Measurements from ENCODE around the gene NALCN. TPM values are rescaled to one million over a fixed set of nuclear protein-coding genes. Genes with fewer than 3 reads are reported as not detected.

NALCN gene
- total RNA-seq, 2 donors from 2014 or later, result 3.2 TPM; not detected in 1

DNA sequence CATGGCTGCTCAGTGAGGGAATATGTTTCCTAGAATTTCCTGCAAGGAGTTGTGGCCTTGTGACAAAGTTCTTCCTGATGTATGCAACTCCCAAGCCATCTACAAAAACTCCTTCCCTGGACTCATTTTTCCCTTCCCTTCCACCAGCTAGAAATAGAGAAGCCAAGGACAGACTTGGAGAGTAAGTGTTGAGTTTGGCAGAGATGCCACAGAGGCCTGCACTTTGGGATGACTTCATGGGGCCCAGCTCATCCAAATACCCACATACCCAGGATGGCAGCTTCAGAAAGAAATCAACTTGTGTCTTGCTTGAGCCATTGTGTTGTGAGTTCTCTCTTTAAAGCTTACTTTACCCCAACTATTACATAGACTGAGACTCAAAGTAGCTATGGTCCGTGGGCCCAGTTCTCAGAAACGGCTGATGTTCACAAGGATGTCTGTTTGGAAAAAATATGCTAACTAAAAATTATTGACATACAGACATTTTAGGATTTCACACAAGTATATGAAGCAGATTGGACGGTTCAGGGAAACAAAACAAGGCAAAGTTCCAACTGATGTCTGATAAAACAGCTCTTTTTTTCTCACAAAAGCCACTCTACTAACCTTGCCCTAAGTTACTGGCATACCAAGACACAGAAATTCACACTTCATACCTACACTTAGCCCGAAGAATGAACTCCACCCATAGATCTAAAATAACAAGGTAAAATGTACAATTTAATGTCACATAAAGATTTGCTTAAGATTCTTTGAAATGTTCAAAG lies 107.9 kb downstream of the NALCN start:
- Histone ChIP-seq H3K27ac (no peak overlapping the region), H3K9me3 (no peaks in the 10 kb centered on the region), H3K4me1 (replicated peaks) (no peaks in the 10 kb centered on the region), H3K27me3 (replicated peaks; ENCODE audit: insufficient read depth) (no peaks in the 10 kb centered on the region), H3K4me3 (no peak overlapping the region), H3K36me3 (no peaks in the 10 kb centered on the region)
- no peak for TF ChIP-seq POLR2AphosphoS5 (IDR thresholded peaks at IDR 0.05)
- TF ChIP-seq POLR2A (IDR thresholded peaks at IDR 0.05), result no peak
- intact Hi-C loops (cut with DNase I), result no loop called here
- DNase-seq (ENCODE audit: low spot score), result no peak
- WGBS, result 69% methylated on average over 4 of the region's 4 CpGs

DNA sequence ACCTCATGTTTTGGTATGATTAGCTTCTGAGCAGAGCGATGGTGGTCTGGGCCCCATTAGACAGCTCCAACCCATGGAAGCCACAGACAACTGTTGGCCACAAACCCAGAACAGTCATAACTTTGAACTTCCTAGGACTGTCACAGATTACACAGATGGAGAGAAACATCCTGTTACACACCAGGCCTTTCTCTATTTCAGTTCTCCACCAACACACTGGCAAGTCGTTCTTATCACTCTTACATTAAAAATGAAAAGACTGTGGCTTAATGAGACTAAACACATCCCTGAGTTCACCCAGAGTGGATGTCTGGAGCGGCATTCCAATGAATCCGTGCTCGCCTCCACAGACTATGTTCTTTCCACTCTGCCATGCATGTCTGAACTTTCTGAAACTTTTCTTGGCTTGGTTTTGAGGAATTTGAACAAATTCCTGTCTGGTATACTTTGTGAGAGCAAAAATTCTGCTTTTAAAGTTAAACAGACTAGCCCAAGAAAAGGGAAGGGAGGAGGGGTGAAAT lies 109.1 kb downstream of the NALCN start:
- no peak for TF ChIP-seq POLR2AphosphoS5 (IDR thresholded peaks at IDR 0.05)
- TF ChIP-seq POLR2A (IDR thresholded peaks at IDR 0.05), result no peak
- TF ChIP-seq, protein P1, sequence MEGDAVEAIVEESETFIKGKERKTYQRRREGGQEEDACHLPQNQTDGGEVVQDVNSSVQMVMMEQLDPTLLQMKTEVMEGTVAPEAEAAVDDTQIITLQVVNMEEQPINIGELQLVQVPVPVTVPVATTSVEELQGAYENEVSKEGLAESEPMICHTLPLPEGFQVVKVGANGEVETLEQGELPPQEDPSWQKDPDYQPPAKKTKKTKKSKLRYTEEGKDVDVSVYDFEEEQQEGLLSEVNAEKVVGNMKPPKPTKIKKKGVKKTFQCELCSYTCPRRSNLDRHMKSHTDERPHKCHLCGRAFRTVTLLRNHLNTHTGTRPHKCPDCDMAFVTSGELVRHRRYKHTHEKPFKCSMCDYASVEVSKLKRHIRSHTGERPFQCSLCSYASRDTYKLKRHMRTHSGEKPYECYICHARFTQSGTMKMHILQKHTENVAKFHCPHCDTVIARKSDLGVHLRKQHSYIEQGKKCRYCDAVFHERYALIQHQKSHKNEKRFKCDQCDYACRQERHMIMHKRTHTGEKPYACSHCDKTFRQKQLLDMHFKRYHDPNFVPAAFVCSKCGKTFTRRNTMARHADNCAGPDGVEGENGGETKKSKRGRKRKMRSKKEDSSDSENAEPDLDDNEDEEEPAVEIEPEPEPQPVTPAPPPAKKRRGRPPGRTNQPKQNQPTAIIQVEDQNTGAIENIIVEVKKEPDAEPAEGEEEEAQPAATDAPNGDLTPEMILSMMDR (IDR thresholded peaks at IDR 0.05), result no peak
- H3K27ac ChIP-seq, result no peak overlapping the region
- intact Hi-C loops (cut with DNase I), result no loop called here
- H3K36me3 ChIP-seq, result no peaks in the 10 kb centered on the region
- no peaks in the 10 kb centered on the region for H3K4me1 ChIP-seq (replicated peaks)
- H3K9me3 ChIP-seq, result no peaks in the 10 kb centered on the region
- 78% methylated on average over 5 of the region's 5 CpGs for WGBS
- H3K4me3 ChIP-seq, result no peak overlapping the region
- no peak for DNase-seq (ENCODE audit: low spot score)
- no peaks in the 10 kb centered on the region for H3K27me3 ChIP-seq (replicated peaks; ENCODE audit: insufficient read depth)

DNA sequence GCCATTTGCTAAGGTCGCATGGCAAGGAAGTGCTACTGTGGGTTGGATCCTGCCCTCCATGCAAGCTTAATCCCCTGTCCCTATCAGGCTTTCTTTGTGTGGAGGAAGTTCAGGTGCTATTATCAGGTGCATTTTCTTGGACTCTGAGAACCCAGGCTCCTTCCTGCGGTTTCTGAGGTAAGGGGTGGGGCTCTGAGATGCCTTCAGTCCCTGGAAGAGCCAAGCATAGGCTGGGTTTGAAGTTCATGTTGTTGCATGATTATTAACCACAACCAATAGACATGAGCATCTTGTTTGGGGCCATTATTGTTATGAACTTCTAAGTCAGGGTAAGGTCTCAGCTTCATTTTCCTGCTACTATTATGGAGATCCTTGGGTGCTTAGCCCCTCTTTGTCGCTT lies 109.5 kb downstream of the NALCN start:
- DNase-seq (ENCODE audit: low spot score), result no peak
- WGBS, result 98% methylated on average over 3 of the region's 3 CpGs
- Histone ChIP-seq H3K36me3 (no peaks in the 10 kb centered on the region), H3K27ac (no peak overlapping the region), H3K4me3 (no peak overlapping the region), H3K27me3 (replicated peaks; ENCODE audit: insufficient read depth) (no peaks in the 10 kb centered on the region), H3K9me3 (no peaks in the 10 kb centered on the region), H3K4me1 (replicated peaks) (no peaks in the 10 kb centered on the region)
- TF ChIP-seq POLR2A (IDR thresholded peaks at IDR 0.05) (no peak), POLR2AphosphoS5 (IDR thresholded peaks at IDR 0.05) (no peak)
- TF ChIP-seq, protein P1 (IDR thresholded peaks at IDR 0.05), result no peak
- intact Hi-C loops (cut with DNase I), result no loop called here

DNA sequence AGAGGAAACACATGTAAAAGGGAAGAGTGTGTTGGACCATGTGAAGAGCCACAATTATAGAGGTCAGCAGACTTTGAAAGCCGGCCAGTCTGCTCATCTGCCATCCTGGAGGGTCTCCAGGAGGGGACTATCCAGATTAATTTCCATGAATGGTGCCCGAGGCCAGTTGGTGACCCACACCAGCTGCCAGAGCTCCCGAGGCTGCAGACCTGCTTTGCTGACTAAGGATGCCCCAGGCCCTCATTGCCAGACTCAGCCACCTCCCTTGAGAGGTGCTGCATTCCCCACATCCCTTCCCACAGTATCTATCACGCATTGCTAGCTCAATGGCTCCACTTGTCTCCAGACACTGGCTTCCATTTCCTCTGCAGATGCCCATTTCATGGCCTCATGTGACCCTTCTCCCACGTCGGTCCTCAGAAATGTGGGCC lies 110.3 kb downstream of the NALCN start:
- intact Hi-C loops (cut with DNase I), result no loop called here
- 78% methylated on average over 6 of the region's 6 CpGs for WGBS
- no peak for TF ChIP-seq POLR2AphosphoS5 (IDR thresholded peaks at IDR 0.05)
- TF ChIP-seq POLR2A (IDR thresholded peaks at IDR 0.05), result no peak
- TF ChIP-seq, protein P1 (IDR thresholded peaks at IDR 0.05), result no peak

DNA sequence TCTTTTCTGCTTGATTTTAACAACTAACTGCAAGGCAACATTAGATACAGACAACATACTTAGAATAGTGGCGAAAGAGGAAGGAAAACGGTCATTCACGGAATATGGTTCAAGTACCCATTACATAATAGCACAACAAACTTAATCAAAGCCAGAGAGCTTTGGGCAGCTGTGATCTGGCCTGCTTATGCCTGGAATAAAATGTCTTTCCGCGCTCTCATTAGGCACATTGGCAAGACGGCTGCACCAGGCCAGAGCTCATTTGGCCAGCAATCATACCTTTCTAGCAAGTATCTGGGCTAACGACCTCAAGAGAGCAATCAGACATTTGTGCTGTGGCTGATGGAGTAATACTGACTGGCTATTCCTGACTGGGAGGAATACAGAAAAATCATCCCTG lies 112.8 kb downstream of the NALCN start:
- 75% methylated on average over 7 of the region's 7 CpGs for WGBS
- Histone ChIP-seq H3K4me1 (replicated peaks) (no peaks in the 10 kb centered on the region), H3K27ac (no peak overlapping the region), H3K9me3 (no peaks in the 10 kb centered on the region), H3K27me3 (replicated peaks; ENCODE audit: insufficient read depth) (no peaks in the 10 kb centered on the region), H3K36me3 (no peaks in the 10 kb centered on the region), H3K4me3 (no peak overlapping the region)
- TF ChIP-seq POLR2A (IDR thresholded peaks at IDR 0.05) (no peak), POLR2AphosphoS5 (IDR thresholded peaks at IDR 0.05) (no peak)
- TF ChIP-seq, protein P1 (IDR thresholded peaks at IDR 0.05), result no peak
- intact Hi-C loops (cut with DNase I), result no loop called here
- no peak for DNase-seq (ENCODE audit: low spot score)

More for the DNA sequence above, 110.3 kb downstream of the NALCN start:
- Histone ChIP-seq H3K4me1 (replicated peaks) (no peaks in the 10 kb centered on the region), H3K27me3 (replicated peaks; ENCODE audit: insufficient read depth) (no peaks in the 10 kb centered on the region), H3K36me3 (no peaks in the 10 kb centered on the region), H3K9me3 (no peaks in the 10 kb centered on the region), H3K4me3 (no peak overlapping the region), H3K27ac (no peak overlapping the region)
- no peak for DNase-seq (ENCODE audit: low spot score)

Measured in prostate gland (tissue), 2 donors.